HCT116 (cell line): Measurements from ENCODE around the gene ARL13B.

ENCODE experiments used
- EZH2 ChIP-seq: fragments of 200-600 bp; sonication (generic); IDR thresholded peaks from 2 replicates; pipeline ENCODE4 v1.6.1; 2017; ENCODE audit warnings: antibody characterized with exemption, mixed run types
- EZH2phosphoT487 ChIP-seq: fragments of 200-600 bp; IDR thresholded peaks from 2 replicates; pipeline ENCODE4 v1.6.1; 2018; ENCODE audit warnings: antibody characterized with exemption, borderline replicate concordance
- JUND ChIP-seq: IDR thresholded peaks from 2 replicates; pipeline ENCODE4 v1.6.1; 2012
- POLR2A ChIP-seq: IDR thresholded peaks from 2 replicates; pipeline ENCODE4 v1.7.0; 2011; ENCODE audit warnings: borderline replicate concordance; ENCODE audit not compliant: insufficient read depth, insufficient read length; ENCODE audit errors: extremely low read depth
- POLR2AphosphoS5 ChIP-seq: IDR thresholded peaks from 2 replicates; pipeline ENCODE4 v1.6.1; 2011; ENCODE audit warnings: mild to moderate bottlenecking, low read depth, low read length, moderate library complexity
- SIN3A ChIP-seq: IDR thresholded peaks from 2 replicates; pipeline ENCODE4 v1.6.1; 2012; ENCODE audit warnings: low read depth
- TCF7L2 ChIP-seq: IDR thresholded peaks from 2 replicates; pipeline ENCODE4 v1.7.0; 2011; ENCODE audit warnings: borderline replicate concordance, inconsistent platforms; ENCODE audit not compliant: insufficient read depth, insufficient read length; ENCODE audit errors: extremely low read depth
- YY1 ChIP-seq: IDR thresholded peaks from 2 replicates; pipeline ENCODE4 v1.6.1; 2011; ENCODE audit warnings: low read length, low read depth, moderate library complexity, mild to moderate bottlenecking; ENCODE audit not compliant: insufficient replicate concordance; ENCODE audit errors: extremely low read depth
- ZFX ChIP-seq: fragments of 450-650 bp; IDR thresholded peaks from 2 replicates; pipeline ENCODE4 v1.6.1; 2017
- TF ChIP-seq, protein P1 (sequence below), 3 experiments: fragments of 200-600 bp in 1 of 3; sonication (generic) in 1 of 3; IDR thresholded peaks in 2 of 3; conservative IDR thresholded peaks in 1 of 3; 2 replicates each; pipeline ENCODE4 v1.5.1; 2012 to 2017; ENCODE audit warnings: low read depth in 2 of 3, low read length in 2 of 3, antibody characterized with exemption in 1 of 3, borderline replicate concordance in 1 of 3, control low read depth in 1 of 3, mild to moderate bottlenecking in 1 of 3, mixed read lengths in 1 of 3, mixed run types in 1 of 3, moderate library complexity in 1 of 3; ENCODE audit not compliant: insufficient read depth in 1 of 3
- TF ChIP-seq, protein P2 (sequence below): IDR thresholded peaks from 2 replicates; pipeline ENCODE4 v1.6.1; 2012
- TF ChIP-seq, protein P3 (sequence below): IDR thresholded peaks from 2 replicates; pipeline ENCODE4 v1.6.1; 2012
- TF ChIP-seq, protein P4 (sequence below): IDR thresholded peaks from 2 replicates; pipeline ENCODE4 v1.6.1; 2012; ENCODE audit warnings: low read depth

DNA sequence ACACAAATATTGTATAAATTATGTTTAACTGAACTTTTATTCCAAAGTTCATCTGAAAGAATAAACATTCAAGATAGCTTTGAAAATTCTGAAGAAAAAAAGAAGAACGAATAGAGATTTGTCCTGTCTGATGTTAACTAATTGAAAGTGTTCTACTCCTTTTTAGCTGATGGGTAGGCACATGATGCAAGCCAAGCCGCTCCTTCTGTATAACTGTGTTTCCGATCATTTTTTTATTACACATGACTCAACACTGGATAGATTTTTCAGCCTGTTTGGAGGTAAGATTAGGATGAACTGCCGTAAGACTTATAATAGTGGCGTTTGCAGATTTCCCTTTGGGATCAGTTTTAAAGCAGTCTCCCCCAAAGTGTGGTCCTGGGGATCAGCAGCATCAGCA is 101.9 kb downstream of the ARL13B start:
- TF ChIP-seq, protein P1, sequence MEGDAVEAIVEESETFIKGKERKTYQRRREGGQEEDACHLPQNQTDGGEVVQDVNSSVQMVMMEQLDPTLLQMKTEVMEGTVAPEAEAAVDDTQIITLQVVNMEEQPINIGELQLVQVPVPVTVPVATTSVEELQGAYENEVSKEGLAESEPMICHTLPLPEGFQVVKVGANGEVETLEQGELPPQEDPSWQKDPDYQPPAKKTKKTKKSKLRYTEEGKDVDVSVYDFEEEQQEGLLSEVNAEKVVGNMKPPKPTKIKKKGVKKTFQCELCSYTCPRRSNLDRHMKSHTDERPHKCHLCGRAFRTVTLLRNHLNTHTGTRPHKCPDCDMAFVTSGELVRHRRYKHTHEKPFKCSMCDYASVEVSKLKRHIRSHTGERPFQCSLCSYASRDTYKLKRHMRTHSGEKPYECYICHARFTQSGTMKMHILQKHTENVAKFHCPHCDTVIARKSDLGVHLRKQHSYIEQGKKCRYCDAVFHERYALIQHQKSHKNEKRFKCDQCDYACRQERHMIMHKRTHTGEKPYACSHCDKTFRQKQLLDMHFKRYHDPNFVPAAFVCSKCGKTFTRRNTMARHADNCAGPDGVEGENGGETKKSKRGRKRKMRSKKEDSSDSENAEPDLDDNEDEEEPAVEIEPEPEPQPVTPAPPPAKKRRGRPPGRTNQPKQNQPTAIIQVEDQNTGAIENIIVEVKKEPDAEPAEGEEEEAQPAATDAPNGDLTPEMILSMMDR (IDR thresholded peaks at IDR 0.05 in 2 of 3, conservative IDR thresholded peaks at IDR 0.05 in 1 of 3; ENCODE audit: borderline replicate concordance in 1 of 3, insufficient read depth in 1 of 3, low read depth in 2 of 3, low read length in 2 of 3) = no peak
- TF ChIP-seq SIN3A (no peak), POLR2A (no peak), TCF7L2 (no peak), EZH2 (no peak), JUND (no peak), YY1 (no peak), POLR2AphosphoS5 (no peak), ZFX (no peak), EZH2phosphoT487 (no peak)
- TF ChIP-seq, protein P2, sequence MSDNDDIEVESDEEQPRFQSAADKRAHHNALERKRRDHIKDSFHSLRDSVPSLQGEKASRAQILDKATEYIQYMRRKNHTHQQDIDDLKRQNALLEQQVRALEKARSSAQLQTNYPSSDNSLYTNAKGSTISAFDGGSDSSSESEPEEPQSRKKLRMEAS = no peak
- TF ChIP-seq, protein P3, sequence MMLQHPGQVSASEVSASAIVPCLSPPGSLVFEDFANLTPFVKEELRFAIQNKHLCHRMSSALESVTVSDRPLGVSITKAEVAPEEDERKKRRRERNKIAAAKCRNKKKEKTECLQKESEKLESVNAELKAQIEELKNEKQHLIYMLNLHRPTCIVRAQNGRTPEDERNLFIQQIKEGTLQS = no peak
- TF ChIP-seq, protein P4, sequence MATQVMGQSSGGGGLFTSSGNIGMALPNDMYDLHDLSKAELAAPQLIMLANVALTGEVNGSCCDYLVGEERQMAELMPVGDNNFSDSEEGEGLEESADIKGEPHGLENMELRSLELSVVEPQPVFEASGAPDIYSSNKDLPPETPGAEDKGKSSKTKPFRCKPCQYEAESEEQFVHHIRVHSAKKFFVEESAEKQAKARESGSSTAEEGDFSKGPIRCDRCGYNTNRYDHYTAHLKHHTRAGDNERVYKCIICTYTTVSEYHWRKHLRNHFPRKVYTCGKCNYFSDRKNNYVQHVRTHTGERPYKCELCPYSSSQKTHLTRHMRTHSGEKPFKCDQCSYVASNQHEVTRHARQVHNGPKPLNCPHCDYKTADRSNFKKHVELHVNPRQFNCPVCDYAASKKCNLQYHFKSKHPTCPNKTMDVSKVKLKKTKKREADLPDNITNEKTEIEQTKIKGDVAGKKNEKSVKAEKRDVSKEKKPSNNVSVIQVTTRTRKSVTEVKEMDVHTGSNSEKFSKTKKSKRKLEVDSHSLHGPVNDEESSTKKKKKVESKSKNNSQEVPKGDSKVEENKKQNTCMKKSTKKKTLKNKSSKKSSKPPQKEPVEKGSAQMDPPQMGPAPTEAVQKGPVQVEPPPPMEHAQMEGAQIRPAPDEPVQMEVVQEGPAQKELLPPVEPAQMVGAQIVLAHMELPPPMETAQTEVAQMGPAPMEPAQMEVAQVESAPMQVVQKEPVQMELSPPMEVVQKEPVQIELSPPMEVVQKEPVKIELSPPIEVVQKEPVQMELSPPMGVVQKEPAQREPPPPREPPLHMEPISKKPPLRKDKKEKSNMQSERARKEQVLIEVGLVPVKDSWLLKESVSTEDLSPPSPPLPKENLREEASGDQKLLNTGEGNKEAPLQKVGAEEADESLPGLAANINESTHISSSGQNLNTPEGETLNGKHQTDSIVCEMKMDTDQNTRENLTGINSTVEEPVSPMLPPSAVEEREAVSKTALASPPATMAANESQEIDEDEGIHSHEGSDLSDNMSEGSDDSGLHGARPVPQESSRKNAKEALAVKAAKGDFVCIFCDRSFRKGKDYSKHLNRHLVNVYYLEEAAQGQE = no peak
